SH-SY5Y (cell line): ENCODE data around the gene NHSL1.

Source experiments
- GATA2 ChIP-seq: IDR thresholded peaks from 2 replicates; pipeline ENCODE4 v1.6.1; 2011; ENCODE audit warnings: mild to moderate bottlenecking, low read depth, low read length
- GATA3 ChIP-seq: IDR thresholded peaks from 2 replicates; pipeline ENCODE4 v1.6.1; 2011; ENCODE audit warnings: low read depth, mild to moderate bottlenecking, low read length, moderate library complexity

GRCh38 chr6:138497286-138497685 lies 2.0 kb downstream of the NHSL1 start:
- no peak for TF ChIP-seq GATA2
- no peak for TF ChIP-seq GATA3
